ENCODE data around the gene BRIP1. TPM values are rescaled to one million over a fixed set of nuclear protein-coding genes. Genes with fewer than 3 reads are reported as not detected.

Gene BRIP1
- total RNA-seq, 1 donor, result 22.9 TPM

DNA sequence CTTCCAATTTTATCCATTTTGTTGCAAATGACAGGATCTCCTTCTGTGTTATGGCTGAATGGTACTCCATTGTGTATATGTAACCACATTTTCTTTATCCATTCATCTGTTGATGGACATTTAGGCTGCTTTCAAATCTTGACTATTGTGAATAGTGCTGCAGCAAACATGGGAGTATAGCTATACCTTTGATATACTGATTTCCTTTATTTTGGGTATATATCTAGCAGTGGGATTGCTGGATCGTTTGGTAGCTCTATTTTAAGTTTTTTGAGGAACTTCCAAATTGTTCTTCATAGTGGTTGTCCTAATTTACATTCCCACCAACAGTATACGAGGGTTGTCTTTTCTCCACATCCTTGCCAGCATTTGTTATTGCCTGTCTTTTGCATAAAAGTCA is 67.8 kb downstream of the BRIP1 start:
- no peak for DNase-seq (ENCODE audit: low read depth)
- TF ChIP-seq, protein P1, sequence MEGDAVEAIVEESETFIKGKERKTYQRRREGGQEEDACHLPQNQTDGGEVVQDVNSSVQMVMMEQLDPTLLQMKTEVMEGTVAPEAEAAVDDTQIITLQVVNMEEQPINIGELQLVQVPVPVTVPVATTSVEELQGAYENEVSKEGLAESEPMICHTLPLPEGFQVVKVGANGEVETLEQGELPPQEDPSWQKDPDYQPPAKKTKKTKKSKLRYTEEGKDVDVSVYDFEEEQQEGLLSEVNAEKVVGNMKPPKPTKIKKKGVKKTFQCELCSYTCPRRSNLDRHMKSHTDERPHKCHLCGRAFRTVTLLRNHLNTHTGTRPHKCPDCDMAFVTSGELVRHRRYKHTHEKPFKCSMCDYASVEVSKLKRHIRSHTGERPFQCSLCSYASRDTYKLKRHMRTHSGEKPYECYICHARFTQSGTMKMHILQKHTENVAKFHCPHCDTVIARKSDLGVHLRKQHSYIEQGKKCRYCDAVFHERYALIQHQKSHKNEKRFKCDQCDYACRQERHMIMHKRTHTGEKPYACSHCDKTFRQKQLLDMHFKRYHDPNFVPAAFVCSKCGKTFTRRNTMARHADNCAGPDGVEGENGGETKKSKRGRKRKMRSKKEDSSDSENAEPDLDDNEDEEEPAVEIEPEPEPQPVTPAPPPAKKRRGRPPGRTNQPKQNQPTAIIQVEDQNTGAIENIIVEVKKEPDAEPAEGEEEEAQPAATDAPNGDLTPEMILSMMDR (IDR thresholded peaks at IDR 0.05; ENCODE audit: insufficient read depth, low read depth, low read length), result no peak
- H3K4me3 ChIP-seq (ENCODE audit: low read depth, low read length), result no peak overlapping the region

DNA sequence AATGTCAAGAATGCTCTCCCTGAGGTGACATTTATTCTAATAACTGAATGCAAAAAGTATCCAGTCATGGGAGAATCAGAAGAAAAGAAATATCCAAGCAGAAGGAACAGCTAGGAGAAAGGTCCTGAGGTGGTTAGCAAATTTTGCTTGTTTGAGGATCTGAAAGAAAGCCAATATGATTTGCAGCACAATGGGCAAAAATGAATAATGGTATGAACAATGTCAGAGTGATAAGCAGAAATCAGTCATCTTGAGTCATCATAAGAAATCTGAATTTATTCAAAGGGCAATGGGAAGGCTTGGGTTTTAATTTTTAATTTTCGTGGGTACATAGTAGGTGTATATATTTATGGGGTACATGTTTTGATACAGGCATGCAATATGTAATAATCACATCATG is 68.5 kb downstream of the BRIP1 start:
- no peak overlapping the region for H3K4me3 ChIP-seq (ENCODE audit: low read depth, low read length)

DNA sequence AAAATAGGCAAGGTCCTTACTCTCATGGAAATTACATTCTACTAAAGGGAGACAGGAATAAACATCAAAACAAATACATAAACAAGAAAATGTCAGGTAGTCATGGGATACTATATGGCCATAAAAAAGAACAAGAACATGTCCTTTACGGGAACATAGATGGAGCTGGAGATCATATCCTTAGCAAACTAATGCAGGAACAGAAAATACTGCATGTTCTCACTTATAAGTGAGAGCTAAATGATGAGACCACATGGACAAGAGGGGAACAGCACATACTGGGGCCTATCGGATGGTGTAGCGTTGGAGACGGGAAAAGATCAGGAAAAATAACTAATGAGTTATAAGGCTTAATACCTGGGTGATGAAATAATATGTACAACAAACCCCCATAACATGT is 69.1 kb downstream of the BRIP1 start:
- H3K4me3 ChIP-seq (ENCODE audit: low read depth, low read length), result no peak overlapping the region
- TF ChIP-seq, protein P1 (IDR thresholded peaks at IDR 0.05; ENCODE audit: insufficient read depth, low read depth, low read length), result no peak
- DNase-seq (ENCODE audit: low read depth), result no peak

More for the DNA sequence above, 68.5 kb downstream of the BRIP1 start:
- no peak for DNase-seq (ENCODE audit: low read depth)
- TF ChIP-seq, protein P1 (IDR thresholded peaks at IDR 0.05; ENCODE audit: insufficient read depth, low read depth, low read length), result no peak

DNA sequence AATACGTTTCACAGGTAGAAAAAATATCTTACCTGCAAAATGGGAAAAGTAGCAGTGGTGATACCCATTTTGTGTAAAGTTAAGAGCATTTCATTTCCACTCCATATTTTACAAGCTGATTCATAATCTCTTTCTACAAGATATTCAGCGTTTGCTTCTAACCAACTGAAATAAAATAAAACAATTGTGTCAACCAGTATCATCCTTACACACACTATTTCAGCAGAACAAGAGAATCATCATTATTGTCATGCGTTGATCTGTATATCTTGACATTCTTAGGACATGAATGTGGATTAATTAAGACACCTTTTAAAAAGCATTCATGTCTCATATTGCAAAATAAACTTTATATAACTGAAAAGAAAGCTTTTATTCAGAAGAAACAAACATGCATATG is 69.8 kb downstream of the BRIP1 start:
- no peak for DNase-seq (ENCODE audit: low read depth)
- H3K4me3 ChIP-seq (ENCODE audit: low read depth, low read length), result no peak overlapping the region
- TF ChIP-seq, protein P1 (IDR thresholded peaks at IDR 0.05; ENCODE audit: insufficient read depth, low read depth, low read length), result no peak

DNA sequence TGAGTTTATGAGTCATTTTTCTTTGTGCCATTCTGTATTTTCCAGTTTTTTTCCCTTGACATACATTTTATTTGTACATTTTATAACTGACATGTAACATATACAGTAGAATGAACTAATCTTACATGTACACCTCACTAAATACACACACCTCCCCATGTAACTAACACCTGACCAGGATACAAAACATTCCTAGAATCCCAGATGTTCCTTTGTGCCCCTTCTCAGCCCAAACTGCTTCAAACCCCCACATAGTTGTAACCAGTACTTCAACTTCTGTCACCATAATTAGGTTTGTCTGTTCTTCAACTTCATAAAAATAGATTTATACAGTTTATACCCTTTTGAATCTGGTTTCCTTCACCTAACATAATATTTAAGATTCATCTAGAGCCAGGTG is 73.5 kb downstream of the BRIP1 start:
- no peak for DNase-seq (ENCODE audit: low read depth)
- no peak overlapping the region for H3K4me3 ChIP-seq (ENCODE audit: low read depth, low read length)
- TF ChIP-seq, protein P1 (IDR thresholded peaks at IDR 0.05; ENCODE audit: insufficient read depth, low read depth, low read length), result no peak

DNA sequence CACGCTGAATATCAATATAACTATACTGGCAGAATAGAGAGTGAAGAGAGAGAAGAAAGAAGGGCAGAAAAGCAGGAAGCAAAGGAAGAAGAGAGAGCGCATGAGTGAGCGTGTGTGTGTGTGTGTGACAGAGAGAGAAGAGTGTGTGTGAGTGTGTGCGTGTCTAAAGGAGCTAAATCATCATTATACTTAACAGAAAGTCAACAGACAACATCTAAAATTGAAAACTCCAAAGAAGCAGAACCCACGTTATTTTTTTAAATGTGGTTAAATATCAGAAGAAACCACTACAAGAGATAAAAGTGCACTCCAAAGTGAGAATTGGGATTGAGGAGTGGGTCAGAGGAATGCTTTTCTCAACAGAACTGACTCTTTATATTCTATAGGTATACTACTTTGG is 77.2 kb downstream of the BRIP1 start:
- no peak for DNase-seq (ENCODE audit: low read depth)
- TF ChIP-seq, protein P1 (IDR thresholded peaks at IDR 0.05; ENCODE audit: insufficient read depth, low read depth, low read length), result no peak
- no peak overlapping the region for H3K4me3 ChIP-seq (ENCODE audit: low read depth, low read length)

DNA sequence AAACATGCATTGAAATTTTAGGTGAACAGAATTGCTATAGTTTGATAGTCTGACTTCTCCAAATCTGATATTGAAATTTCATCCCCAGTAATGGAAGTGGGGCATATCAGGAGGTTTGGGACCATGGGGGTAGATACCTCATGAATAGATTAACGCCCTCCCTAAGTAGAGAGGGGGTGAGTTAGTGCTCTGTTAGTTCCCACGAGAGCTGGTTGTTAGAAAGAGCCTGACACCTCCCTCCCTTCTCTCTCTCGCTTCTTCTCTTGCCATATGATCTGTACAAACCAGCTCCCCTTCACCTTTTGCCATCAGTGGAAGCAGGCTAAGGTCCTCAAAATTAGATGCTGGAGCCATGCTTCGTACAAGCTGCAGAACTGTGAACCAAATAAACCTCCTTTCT is 78.8 kb downstream of the BRIP1 start:
- DNase-seq (ENCODE audit: low read depth), result no peak
- H3K4me3 ChIP-seq (ENCODE audit: low read depth, low read length), result no peak overlapping the region
- TF ChIP-seq, protein P1 (IDR thresholded peaks at IDR 0.05; ENCODE audit: insufficient read depth, low read depth, low read length), result no peak

Measured in fibroblast of villous mesenchyme (primary cell).